Naive thymus-derived CD4-positive, alpha-beta T cell (primary cell): ENCODE data around the gene RAB1A. TPM values are rescaled to one million over a fixed set of nuclear protein-coding genes. Genes with fewer than 3 reads are reported as not detected.
"Not testable (repeated sequence)": the region's sequence is repeated elsewhere in the genome, so short reads cannot be mapped to it uniquely, and the experiment has no call there.

Source experiments
- ATAC-seq: fragments of 150-1000 bp; cut with Tn5 transposase; 2 replicates; pipeline ENCODE4 v1.10.0; 2021; ENCODE audit warnings: mild to moderate bottlenecking, moderate library complexity
- CTCF ChIA-PET: fragments of 350-600 bp; sonication (Branson Sonifier 250); formaldehyde crosslinking; loops from one replicate; lab custom pipeline; 2021; ENCODE audit warnings: antibody characterized with exemption; lab: Charles Lee
- POLR2A ChIA-PET: fragments of 350-600 bp; sonication (Branson Sonifier 250); formaldehyde crosslinking; loops from one replicate; lab custom pipeline; 2021; ENCODE audit warnings: antibody characterized with exemption, inconsistent platforms; lab: Charles Lee
- DNase-seq, 9 donors: peaks; one replicate each; pipeline versions ENCODE4 v3.0.0 to v3.0.0-alpha.2; 2020 to 2022; ENCODE audit warnings: mixed read lengths in 1 of 9
- H3K27ac ChIP-seq: one replicate; pipeline ENCODE4 v1.7.0; 2013; ENCODE audit warnings: mild to moderate bottlenecking, low read depth, low read length, moderate library complexity
- H3K27me3 ChIP-seq, 2 donors: one replicate each; pipeline ENCODE4 v1.7.0; 2013; ENCODE audit warnings: low read length in 2 of 2, mild to moderate bottlenecking in 2 of 2, moderate library complexity in 2 of 2; ENCODE audit not compliant: control insufficient read depth in 2 of 2, insufficient read depth in 2 of 2
- H3K36me3 ChIP-seq, 3 experiments: 1 replicate in 2 of 3; 2 replicates in 1 of 3; pipeline ENCODE4 v1.7.0; 2013; ENCODE audit warnings: low read length in 3 of 3, mild to moderate bottlenecking in 3 of 3, moderate library complexity in 1 of 3; ENCODE audit not compliant: insufficient read depth in 3 of 3, control insufficient read depth in 2 of 3
- H3K4me1 ChIP-seq, 2 donors: one replicate each; pipeline ENCODE4 v1.7.0; 2013; ENCODE audit warnings: low read length in 2 of 2, mild to moderate bottlenecking in 2 of 2, moderate library complexity in 1 of 2; ENCODE audit not compliant: control insufficient read depth in 2 of 2, insufficient read depth in 2 of 2
- H3K4me3 ChIP-seq: 2 replicates; pipeline ENCODE4 v1.7.0; 2013; ENCODE audit warnings: mild to moderate bottlenecking, low read length
- H3K9me3 ChIP-seq, 3 experiments: 1 replicate in 2 of 3; 2 replicates in 1 of 3; pipeline ENCODE4 v1.7.0; 2013; ENCODE audit warnings: low read length in 3 of 3; ENCODE audit not compliant: control insufficient read depth in 2 of 3
- H3K27ac Mint-ChIP-seq, 9 donors: one replicate each; pipeline ENCODE4 v1.8.0; 2020 to 2022; ENCODE audit warnings: mixed read lengths in 9 of 9, mild to moderate bottlenecking in 8 of 9, moderate library complexity in 5 of 9, inconsistent platforms in 2 of 9
- H3K27me3 Mint-ChIP-seq, 5 donors: one replicate each; pipeline ENCODE4 v1.8.0; 2021 to 2022; ENCODE audit warnings: mixed read lengths in 5 of 5, mild to moderate bottlenecking in 1 of 5
- H3K36me3 Mint-ChIP-seq, 5 donors: one replicate each; pipeline ENCODE4 v1.8.0; 2020 to 2022; ENCODE audit warnings: mixed read lengths in 5 of 5, mild to moderate bottlenecking in 3 of 5, inconsistent platforms in 1 of 5
- H3K4me1 Mint-ChIP-seq, 7 donors: one replicate each; pipeline ENCODE4 v1.8.0; 2020 to 2022; ENCODE audit warnings: mixed read lengths in 7 of 7, mild to moderate bottlenecking in 3 of 7, inconsistent platforms in 1 of 7
- H3K4me3 Mint-ChIP-seq, 10 donors: one replicate each; pipeline ENCODE4 v1.8.0; 2020 to 2022; ENCODE audit warnings: mild to moderate bottlenecking in 10 of 10, mixed read lengths in 10 of 10, moderate library complexity in 6 of 10, inconsistent platforms in 2 of 10
- H3K9me3 Mint-ChIP-seq, 11 donors: one replicate each; pipeline ENCODE4 v1.8.0; 2020 to 2022; ENCODE audit warnings: mixed read lengths in 11 of 11, mild to moderate bottlenecking in 4 of 11, inconsistent platforms in 1 of 11, moderate library complexity in 1 of 11
- intact Hi-C, 2 donors: fragments of 100-400 bp; cut with micrococcal nuclease; formaldehyde crosslinking; loops; one replicate each; pipeline ENCODE4 v1.15.1; 2023
- polyA plus RNA-seq, 2 donors: library from polyadenylated mRNA; unstranded; fragments of 300-500 nt; fragmentation: Illumina TruSeq; gene quantifications; one replicate each; pipeline ENCODE4 v1.2.3, GENCODE V29; 2021
- total RNA-seq, 6 experiments: library from RNA in 5 of 6; stranded (reverse) in 5 of 6; gene quantifications; 1 replicate in 5 of 6; 2 replicates in 1 of 6; pipeline ENCODE4 v1.2.3 and lab custom pipeline; 2021 to 2026

Gene RAB1A
- total and polyA plus RNA-seq, 7 experiments from 2014 or later, result 48.8 to 78.6 (median 61.4) TPM

- H3K36me3 ChIP-seq, H3K4me3 ChIP-seq, H3K27ac Mint-ChIP-seq, H3K36me3 Mint-ChIP-seq, H3K9me3 ChIP-seq, H3K27ac ChIP-seq, H3K4me1 Mint-ChIP-seq, ATAC-seq, H3K4me3 Mint-ChIP-seq, DNase-seq, intact Hi-C loops, H3K9me3 Mint-ChIP-seq, H3K27me3 ChIP-seq, H3K27me3 Mint-ChIP-seq, H3K4me1 ChIP-seq: not testable (repeated sequence)
- CTCF ChIA-PET, result interaction anchor here (0.7 to 1.1 kb wide), 3 partner anchors 114 to 116 kb away, joined by 3 to 4 read pairs (median 4); partner anchors contain the start of gene CEP68
- POLR2A ChIA-PET, result interaction anchor here (0.7 kb wide), 1 partner anchor 8 kb away, joined by 3 read pairs; no protein-coding TSS in a partner anchor
Observed at GRCh38 chr2:65170611-65171477, 40.9 kb upstream of the RAB1A start.

GRCh38 chr2:65169760-65170136 is 39.8 kb upstream of the RAB1A start:
- H3K4me1 Mint-ChIP-seq, result peaks cover 0 to 2% (median under 1%) of the 10 kb centered on the region in 7 donors
- intact Hi-C loops, result loop anchor here (1.0 to 10.0 kb wide), 5 partner anchors 39 to 835 kb away; partner anchors contain the start of genes CEP68 (in 1 of the 2) and RAB1A (in 1 of the 2)
- no peak overlapping the region for H3K27ac Mint-ChIP-seq
- ChIA-PET CTCF (interaction anchor here (0.7 to 4.0 kb wide), 7 partner anchors 98 to 404 kb away, joined by 3 to 15 read pairs (median 4); partner anchors contain the start of gene CEP68), POLR2A (no interaction called here)
- DNase-seq (no peak), ATAC-seq (no peak)
- Histone ChIP-seq H3K27ac (no peak overlapping the region), H3K9me3 (no peaks in the 10 kb centered on the region), H3K27me3 (no peaks in the 10 kb centered on the region), H3K36me3 (no peaks in the 10 kb centered on the region), H3K4me1 (no peaks in the 10 kb centered on the region), H3K4me3 (no peak overlapping the region)
- no peaks in the 10 kb centered on the region for H3K36me3 Mint-ChIP-seq
- no peak overlapping the region for H3K4me3 Mint-ChIP-seq
- no peaks in the 10 kb centered on the region for H3K27me3 Mint-ChIP-seq
- no peaks in the 10 kb centered on the region for H3K9me3 Mint-ChIP-seq

DNA sequence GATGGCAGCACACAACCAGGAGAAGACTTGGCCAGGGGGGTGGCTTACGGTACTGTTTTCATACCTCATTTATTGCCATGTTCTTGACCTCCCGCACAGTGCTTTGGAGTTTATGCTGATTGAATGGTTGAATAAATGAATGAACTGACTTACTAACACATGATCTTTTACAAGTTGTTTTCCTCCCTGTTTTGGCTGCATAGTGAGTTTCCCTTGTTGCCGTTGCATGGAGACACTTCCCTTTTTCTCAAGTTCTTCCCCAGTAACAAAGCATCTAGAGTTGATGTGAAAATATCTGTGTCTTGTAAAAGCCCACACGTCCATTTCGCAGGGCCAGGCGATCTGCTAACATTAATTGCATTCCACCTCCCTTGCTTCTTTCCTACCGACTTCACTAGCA is 35.7 kb upstream of the RAB1A start:
- Histone ChIP-seq H3K27ac (no peak overlapping the region), H3K27me3 (no peaks in the 10 kb centered on the region), H3K9me3 (no peaks in the 10 kb centered on the region), H3K36me3 (no peaks in the 10 kb centered on the region), H3K4me3 (no peak overlapping the region), H3K4me1 (no peaks in the 10 kb centered on the region)
- ChIA-PET CTCF (no interaction called here), POLR2A (interaction anchor here (0.6 kb wide), 1 partner anchor 123 kb away, joined by 3 read pairs; no protein-coding TSS in a partner anchor)
- Mint-ChIP-seq H3K9me3 (no peaks in the 10 kb centered on the region), H3K4me1 (peaks cover 10 to 25% (median 15%) of the 10 kb centered on the region in 7 donors), H3K4me3 (no peak overlapping the region), H3K27ac (no peak overlapping the region), H3K27me3 (peaks cover 0 to 2% (median 0%) of the 10 kb centered on the region in 5 donors), H3K36me3 (no peaks in the 10 kb centered on the region)
- intact Hi-C loops, result loop anchor here in 1 of 2 donors (10.0 kb wide), 1 partner anchor 831 kb away; no protein-coding TSS in a partner anchor
- peak; percentile 36 for ATAC-seq
- DNase-seq, result no peak

- H3K4me3 ChIP-seq, result no peak overlapping the region
- intact Hi-C loops, result loop anchor here in 1 of 2 donors (10.0 kb wide), 1 partner anchor 830 kb away; no protein-coding TSS in a partner anchor
- ATAC-seq (no peak), DNase-seq (no peak)
- peaks cover 0 to 5% of the 10 kb centered on the region in 2 donors for H3K4me1 ChIP-seq
- Mint-ChIP-seq H3K4me1 (peaks cover 17 to 32% (median 24%) of the 10 kb centered on the region in 7 donors), H3K27ac (peak overlapping the region in 7 of 9 donors; percentile 30 to 71 (median 56)), H3K4me3 (peak overlapping the region in 1 of 10 donors; percentile 6), H3K36me3 (no peaks in the 10 kb centered on the region), H3K9me3 (no peaks in the 10 kb centered on the region), H3K27me3 (peaks cover 0 to 2% (median 0%) of the 10 kb centered on the region in 5 donors)
- no peak overlapping the region for H3K27ac ChIP-seq
- no peaks in the 10 kb centered on the region for H3K27me3 ChIP-seq
- POLR2A ChIA-PET, result interaction anchor here (0.7 kb wide), 1 partner anchor 66 kb away, joined by 3 read pairs; no protein-coding TSS in a partner anchor
- no peaks in the 10 kb centered on the region for H3K9me3 ChIP-seq
- H3K36me3 ChIP-seq, result no peaks in the 10 kb centered on the region
- CTCF ChIA-PET, result interaction anchor here (0.7 to 1.8 kb wide), 5 partner anchors 11 to 1256 kb away, joined by 3 to 8 read pairs (median 4); no protein-coding TSS in a partner anchor
Observed at GRCh38 chr2:65164426-65164891, 34.6 kb upstream of the RAB1A start.

- peak overlapping the region in 3 of 9 donors; percentile 47 to 68 (median 48) for H3K27ac Mint-ChIP-seq
- DNase-seq (no peak), ATAC-seq (no peak)
- no peak overlapping the region for H3K27ac ChIP-seq
- ChIA-PET POLR2A (no interaction called here), CTCF (interaction anchor here (1.8 kb wide), 1 partner anchor 244 kb away, joined by 5 read pairs; no protein-coding TSS in a partner anchor)
- no peaks in the 10 kb centered on the region for H3K9me3 Mint-ChIP-seq
- H3K4me1 Mint-ChIP-seq, result peaks cover 18 to 33% (median 25%) of the 10 kb centered on the region in 7 donors
- no peaks in the 10 kb centered on the region for H3K9me3 ChIP-seq
- no peaks in the 10 kb centered on the region for H3K36me3 Mint-ChIP-seq
- peaks cover 0 to 2% (median 0%) of the 10 kb centered on the region in 5 donors for H3K27me3 Mint-ChIP-seq
- intact Hi-C loops, result loop anchor here in 1 of 2 donors (10.0 kb wide), 1 partner anchor 827 kb away; no protein-coding TSS in a partner anchor
- H3K36me3 ChIP-seq, result no peaks in the 10 kb centered on the region
- H3K4me3 Mint-ChIP-seq, result no peak overlapping the region
- no peaks in the 10 kb centered on the region for H3K27me3 ChIP-seq
- peaks cover 0 to 5% of the 10 kb centered on the region in 2 donors for H3K4me1 ChIP-seq
- no peak overlapping the region for H3K4me3 ChIP-seq
Observed at GRCh38 chr2:65161551-65162100, 31.7 kb upstream of the RAB1A start.

- DNase-seq (no peak), ATAC-seq (peak; percentile 32)
- Mint-ChIP-seq H3K27me3 (peaks cover 0 to 2% (median 0%) of the 10 kb centered on the region in 5 donors), H3K9me3 (no peaks in the 10 kb centered on the region), H3K27ac (peak overlapping the region in 4 of 9 donors; percentile 1 to 6 (median 2)), H3K36me3 (no peaks in the 10 kb centered on the region), H3K4me3 (peak overlapping the region in 8 of 10 donors; percentile 3 to 44 (median 19)), H3K4me1 (peaks cover 18 to 33% (median 25%) of the 10 kb centered on the region in 7 donors)
- no peak overlapping the region for H3K27ac ChIP-seq
- no peaks in the 10 kb centered on the region for H3K36me3 ChIP-seq
- ChIA-PET POLR2A (no interaction called here), CTCF (interaction anchor here (0.6 kb wide), 1 partner anchor 65 kb away, joined by 4 read pairs; no protein-coding TSS in a partner anchor)
- intact Hi-C loops, result loop anchor here in 1 of 2 donors (10.0 kb wide), 1 partner anchor 825 kb away; no protein-coding TSS in a partner anchor
- H3K9me3 ChIP-seq, result no peaks in the 10 kb centered on the region
- H3K4me3 ChIP-seq, result no peak overlapping the region
- H3K4me1 ChIP-seq, result peaks cover 0 to 5% of the 10 kb centered on the region in 2 donors
- H3K27me3 ChIP-seq, result no peaks in the 10 kb centered on the region
Observed at GRCh38 chr2:65159906-65160305, 30.0 kb upstream of the RAB1A start.
